Fibroblast of the aortic adventitia (primary cell): ENCODE measurements around the gene MORN1. TPM values are rescaled to one million over a fixed set of nuclear protein-coding genes. Genes with fewer than 3 reads are reported as not detected.

Experiments used
- DNase-seq: peaks from one replicate; pipeline ENCODE4 v3.0.0-alpha.2; 2010; ENCODE audit warnings: low read depth
- H3K4me3 ChIP-seq: 2 replicates; pipeline ENCODE4 v1.5.1; 2011; ENCODE audit warnings: low read depth, mild to moderate bottlenecking, control low read depth, low read length, moderate library complexity
- total RNA-seq: library from RNA; depleted of rRNA; stranded (reverse); fragments of >200 nt; gene quantifications from 2 replicates; pipeline ENCODE4 v1.2.3, GENCODE V29; 2012; ENCODE audit warnings: low replicate concordance
- TF ChIP-seq, protein P1 (sequence below): IDR thresholded peaks from 2 replicates; pipeline ENCODE4 v1.5.1; 2011; ENCODE audit warnings: mild to moderate bottlenecking, low read length, control low read depth, inconsistent platforms; ENCODE audit not compliant: insufficient read depth

The MORN1 gene
- total RNA-seq, 1 donor, result 11.8 TPM

DNA sequence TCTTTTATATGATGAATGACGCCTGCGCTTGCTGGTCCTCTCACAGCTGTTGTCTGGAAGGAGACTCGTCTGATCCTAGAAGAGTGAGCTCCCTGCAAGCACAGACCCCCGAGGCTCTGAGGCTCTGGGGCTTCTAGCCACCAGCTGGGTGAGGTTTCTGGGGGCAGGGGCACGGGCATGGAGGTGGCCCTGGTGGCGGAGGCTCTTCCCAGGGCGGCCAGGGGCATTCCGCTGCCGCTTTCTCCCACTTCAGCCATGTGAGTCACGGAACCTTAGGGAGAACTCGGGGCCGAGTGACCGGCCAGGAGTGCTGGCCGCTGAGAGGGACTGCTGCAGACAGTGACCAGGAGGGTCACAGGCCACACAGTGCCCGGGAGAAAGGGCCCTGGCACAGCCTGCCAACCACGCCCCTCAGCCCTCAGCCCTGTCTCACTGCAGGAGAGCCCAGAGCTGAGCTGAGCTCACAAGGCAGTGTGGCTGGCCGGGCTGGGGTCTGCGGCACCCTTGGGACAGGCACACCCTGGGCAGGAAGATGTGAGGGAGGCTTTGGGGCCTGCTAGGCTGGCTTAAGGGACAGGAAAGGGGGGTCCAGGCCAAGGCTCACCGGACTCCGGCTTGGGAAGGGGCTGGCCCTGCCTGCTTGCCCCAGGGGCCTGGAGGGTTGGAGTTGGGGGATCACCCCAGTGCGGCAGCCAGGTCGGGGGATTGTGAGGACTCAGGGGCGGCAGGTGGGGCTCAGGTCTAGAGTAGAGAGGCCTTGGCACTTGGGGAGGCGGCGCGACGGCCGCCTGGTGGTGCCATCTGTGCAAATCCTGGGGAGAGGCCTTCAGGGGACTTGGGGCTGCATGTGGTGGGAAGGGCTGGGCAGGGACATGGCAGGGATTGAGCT, 35.7 kb downstream of the MORN1 start:
- TF ChIP-seq, protein P1, sequence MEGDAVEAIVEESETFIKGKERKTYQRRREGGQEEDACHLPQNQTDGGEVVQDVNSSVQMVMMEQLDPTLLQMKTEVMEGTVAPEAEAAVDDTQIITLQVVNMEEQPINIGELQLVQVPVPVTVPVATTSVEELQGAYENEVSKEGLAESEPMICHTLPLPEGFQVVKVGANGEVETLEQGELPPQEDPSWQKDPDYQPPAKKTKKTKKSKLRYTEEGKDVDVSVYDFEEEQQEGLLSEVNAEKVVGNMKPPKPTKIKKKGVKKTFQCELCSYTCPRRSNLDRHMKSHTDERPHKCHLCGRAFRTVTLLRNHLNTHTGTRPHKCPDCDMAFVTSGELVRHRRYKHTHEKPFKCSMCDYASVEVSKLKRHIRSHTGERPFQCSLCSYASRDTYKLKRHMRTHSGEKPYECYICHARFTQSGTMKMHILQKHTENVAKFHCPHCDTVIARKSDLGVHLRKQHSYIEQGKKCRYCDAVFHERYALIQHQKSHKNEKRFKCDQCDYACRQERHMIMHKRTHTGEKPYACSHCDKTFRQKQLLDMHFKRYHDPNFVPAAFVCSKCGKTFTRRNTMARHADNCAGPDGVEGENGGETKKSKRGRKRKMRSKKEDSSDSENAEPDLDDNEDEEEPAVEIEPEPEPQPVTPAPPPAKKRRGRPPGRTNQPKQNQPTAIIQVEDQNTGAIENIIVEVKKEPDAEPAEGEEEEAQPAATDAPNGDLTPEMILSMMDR, result no peak
- H3K4me3 ChIP-seq, result no peak overlapping the region
- DNase-seq, result no peak

DNA sequence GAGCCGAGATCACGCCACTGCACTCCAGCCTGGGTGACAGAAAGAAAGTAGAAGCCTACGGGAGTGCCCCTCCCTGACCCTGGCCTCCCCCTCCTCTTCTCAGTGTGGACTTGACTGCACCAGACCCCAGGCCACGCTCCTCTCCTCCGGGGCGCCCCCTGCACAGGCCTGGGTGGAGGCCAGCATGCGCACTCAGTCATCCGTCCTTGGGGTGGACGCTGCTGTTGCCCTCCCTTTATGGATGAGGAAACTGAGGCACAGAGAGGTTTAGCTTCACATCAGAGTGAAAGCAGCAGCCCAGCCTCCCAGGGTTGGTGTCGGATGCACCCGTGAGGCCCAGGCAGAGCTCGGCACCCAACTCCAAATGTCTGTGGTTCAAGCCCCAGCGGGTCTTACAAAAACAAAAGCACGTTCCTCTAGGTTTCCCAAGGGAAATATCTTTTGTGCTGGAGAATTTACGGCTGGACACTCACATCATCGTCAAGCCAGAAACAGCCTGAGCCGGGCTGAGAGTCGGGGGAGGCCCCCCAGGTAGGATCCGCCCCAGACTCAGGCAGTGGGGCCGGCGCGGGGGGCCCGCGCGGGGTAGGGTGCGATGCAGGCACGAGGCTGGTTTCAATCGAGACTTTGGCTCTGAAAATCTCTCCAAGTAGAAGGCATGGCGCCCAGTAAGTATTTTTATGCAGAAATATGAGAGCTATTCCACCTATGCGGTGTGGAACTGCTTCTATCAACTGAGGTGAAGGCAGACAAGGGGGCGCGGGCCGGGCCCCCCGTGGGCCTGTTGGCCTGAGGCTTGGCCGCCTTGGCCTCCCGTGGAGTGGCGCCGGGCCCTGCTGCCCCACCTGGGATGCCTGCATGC, 36.6 kb downstream of the MORN1 start:
- H3K4me3 ChIP-seq, result no peak overlapping the region
- no peak for DNase-seq
- TF ChIP-seq, protein P1, result no peak

DNA sequence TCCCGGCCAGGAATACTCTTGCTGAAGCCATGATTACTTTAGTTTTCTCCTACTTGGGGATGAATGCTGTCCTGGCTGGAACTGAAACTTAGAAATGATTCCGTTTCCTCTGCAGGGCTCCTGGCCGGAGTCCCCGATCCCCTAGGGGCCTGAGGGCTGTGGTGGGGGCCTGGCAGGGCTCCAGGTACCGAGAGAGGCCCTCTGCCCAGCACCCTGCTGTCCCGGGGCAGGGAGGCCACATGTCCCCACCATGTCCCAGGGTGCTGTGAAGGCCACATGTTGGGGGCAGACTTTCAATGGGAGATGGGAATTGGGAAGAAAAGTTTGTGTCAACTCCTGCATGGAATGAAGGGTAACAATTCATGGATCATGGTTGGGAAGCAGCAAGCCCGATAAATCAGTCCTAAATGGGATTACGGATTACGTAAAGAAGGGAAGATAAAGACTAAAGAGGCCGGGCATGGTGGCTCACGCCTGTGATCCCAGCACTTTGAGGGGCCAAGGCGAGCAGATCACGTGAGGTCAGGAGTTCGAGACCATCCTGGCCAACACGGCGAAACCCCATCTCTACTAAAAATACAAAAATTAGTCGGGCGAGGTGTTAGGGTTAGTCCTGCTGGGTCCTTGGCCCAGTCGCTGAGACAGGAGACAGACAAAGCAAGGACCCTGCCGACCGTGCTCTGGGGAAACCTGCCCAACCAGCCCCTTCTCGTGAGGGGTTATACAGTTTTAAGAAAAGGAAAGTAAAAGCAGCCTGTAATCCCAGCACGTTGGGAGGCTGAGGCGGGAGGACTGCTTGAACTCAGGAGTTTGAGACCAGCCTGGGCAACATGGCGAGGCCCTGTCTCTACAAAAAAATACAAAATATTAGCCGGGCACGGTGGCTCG, 37.6 kb downstream of the MORN1 start:
- H3K4me3 ChIP-seq, result no peak overlapping the region
- TF ChIP-seq, protein P1, result no peak

DNA sequence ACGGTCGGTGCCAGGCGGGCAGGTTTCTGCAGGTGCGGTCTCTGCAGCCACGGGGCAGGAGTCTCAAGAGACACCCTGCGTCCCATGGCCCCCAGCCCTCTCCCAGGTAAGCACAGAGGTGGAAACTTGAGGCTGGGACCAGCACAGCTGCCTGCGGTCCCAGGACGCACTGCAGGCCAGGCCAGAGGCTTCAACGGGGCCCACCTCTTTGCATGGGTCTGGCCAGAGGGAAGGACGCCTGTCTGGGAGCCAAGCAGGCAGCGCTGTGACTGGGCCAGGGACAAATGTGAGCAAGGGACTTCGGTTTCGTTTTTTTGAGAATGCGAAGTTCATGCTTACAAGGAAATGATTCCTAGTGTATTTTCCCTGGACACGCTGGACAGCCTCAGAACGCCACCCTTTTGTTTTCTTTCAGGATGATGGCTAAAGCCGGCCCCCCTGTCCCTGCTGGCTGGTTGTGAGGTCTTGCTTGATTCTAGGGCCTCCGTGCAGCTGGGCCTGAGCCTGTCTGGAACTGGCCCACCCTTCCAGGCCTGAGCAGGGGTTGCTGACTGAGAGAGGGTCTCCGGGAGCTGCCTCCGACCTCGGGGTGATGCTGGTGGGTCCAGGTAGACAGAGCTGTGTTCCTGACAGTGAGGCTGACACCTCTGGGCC, 38.3 kb downstream of the MORN1 start:
- TF ChIP-seq, protein P1, result no peak
- no peak for DNase-seq
- H3K4me3 ChIP-seq, result no peak overlapping the region

More for the DNA sequence above, 37.6 kb downstream of the MORN1 start:
- peak; percentile 3 for DNase-seq

DNA sequence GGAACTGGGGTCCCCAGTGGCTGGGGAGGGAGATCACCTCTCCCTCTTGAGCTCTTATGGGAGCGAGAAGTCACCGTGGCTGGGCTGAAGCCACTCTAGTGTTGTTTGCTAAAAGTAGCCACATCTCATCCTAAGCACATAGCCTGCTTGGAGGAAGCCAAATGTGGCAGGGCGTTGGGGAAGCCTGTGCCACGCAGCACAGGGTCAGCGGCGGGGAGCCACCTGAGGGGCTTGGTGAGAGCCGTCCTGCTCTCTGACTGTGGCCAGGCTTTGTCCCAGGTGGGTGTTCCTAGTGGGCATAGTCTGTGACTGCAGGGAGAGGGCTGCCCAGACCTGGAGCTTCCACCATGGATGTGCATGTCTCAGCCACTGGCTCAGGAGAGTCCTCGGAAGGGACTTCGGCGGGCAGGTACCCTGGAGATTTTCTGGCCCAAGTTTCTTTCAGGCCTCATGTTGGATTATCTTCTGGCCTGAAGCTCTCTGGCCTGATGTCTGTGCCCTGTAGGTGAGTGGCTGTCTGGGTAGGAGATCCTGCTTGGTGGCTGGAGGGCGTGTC, 38.9 kb downstream of the MORN1 start:
- TF ChIP-seq, protein P1, result no peak

DNA sequence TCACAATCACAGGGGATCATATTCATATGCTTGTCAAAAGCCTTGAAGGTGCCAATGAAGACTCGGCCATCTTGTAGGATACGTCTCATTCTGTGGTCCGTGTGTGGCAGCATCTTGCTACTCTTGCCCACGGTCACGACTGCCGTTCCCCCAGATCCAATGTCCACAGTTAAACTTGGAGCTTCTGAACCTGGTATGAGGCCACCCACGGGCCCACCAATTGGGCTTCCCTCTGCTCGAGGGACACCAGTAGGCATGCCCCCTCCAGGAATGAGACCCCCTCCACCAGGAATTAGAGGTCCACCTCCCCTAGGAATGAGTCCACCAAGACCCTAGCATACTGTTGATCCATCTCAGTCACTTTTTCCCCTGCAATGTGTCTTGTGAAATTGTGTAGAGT, 39.6 kb downstream of the MORN1 start:
- TF ChIP-seq, protein P1, result no peak
- no peak overlapping the region for H3K4me3 ChIP-seq
- DNase-seq, result no peak

More for the DNA sequence above, 38.9 kb downstream of the MORN1 start:
- no peak overlapping the region for H3K4me3 ChIP-seq
- no peak for DNase-seq
